ENCODE results near the gene HOXD8. TPM values are rescaled to one million over a fixed set of nuclear protein-coding genes. Genes with fewer than 3 reads are reported as not detected.

HOXD8 gene
- total and polyA plus RNA-seq, 2 of the 8 experiments (the other 6 are each of a cell fraction or from before 2014, with no cell fraction given) = not detected

GRCh38 chr2:176147210-176147799 lies 17.8 kb downstream of the HOXD8 start:
- TF ChIP-seq ZNF274 (IDR thresholded peaks at IDR 0.05; ENCODE audit: borderline replicate concordance, extremely low read depth, low read length) (no peak), EGR1 (IDR thresholded peaks at IDR 0.05; ENCODE audit: borderline replicate concordance, low read depth, low read length) (no peak), RFX5 (IDR thresholded peaks at IDR 0.05; ENCODE audit: borderline replicate concordance, low read depth, low read length) (no peak), RNF2 (IDR thresholded peaks at IDR 0.05; ENCODE audit: borderline replicate concordance, low read depth, low read length, missing control alignments, poor library complexity, severe bottlenecking) (peak; percentile 91), CBX8 (IDR thresholded peaks at IDR 0.05; ENCODE audit: borderline replicate concordance, low read depth, low read length) (0 out of 2 replicates have a peak, but pooled peaks have one; percentile 61), EZH2 (IDR thresholded peaks at IDR 0.05; ENCODE audit: low read depth, low read length, severe bottlenecking) (peak; percentile 95), ASH2L (IDR thresholded peaks at IDR 0.05; ENCODE audit: low read length) (no peak), BACH1 (IDR thresholded peaks at IDR 0.05; ENCODE audit: low read length) (0 out of 2 replicates have a peak, but pooled peaks have one; percentile 15), JUND (IDR thresholded peaks at IDR 0.05; ENCODE audit: low read length) (no peak), SUZ12 (IDR thresholded peaks at IDR 0.05; ENCODE audit: low read length) (peak; percentile 90)
- Histone ChIP-seq H3K4me1 (replicated peaks in 1 of 4; ENCODE audit: control insufficient read depth in 3 of 4, insufficient read depth in 4 of 4, low read length in 3 of 4) (peaks cover 0 to 8% (median under 1%) of the 10 kb centered on the region in 4 experiments; a peak in 3 of 7 replicates), H3K4me3 (ENCODE audit: extremely low read depth in 1 of 4, insufficient read depth in 2 of 4, low read depth in 3 of 4, low read length in 4 of 4) (no peak overlapping the region), H4K5ac (ENCODE audit: insufficient read length, low read depth, low read length) (no peak overlapping the region), H3K23me2 (ENCODE audit: low read depth, low read length) (peaks cover 2% of the 10 kb centered on the region; the same call in 1 of the 2 replicates), H4K8ac (ENCODE audit: extremely low read depth, insufficient read depth, low read length) (no peak overlapping the region), H3K4me2 (ENCODE audit: insufficient read depth in 1 of 2, low read depth in 2 of 2, low read length in 2 of 2) (peak overlapping the region in 1 of 2 experiments; percentile 29; a peak in 1 of 4 replicates), H4K20me1 (replicated peaks in 1 of 2; ENCODE audit: control insufficient read depth in 1 of 2, insufficient read depth in 2 of 2, low read length in 2 of 2) (peaks cover 15 to 27% of the 10 kb centered on the region in 2 experiments), H3K56ac (replicated peaks; ENCODE audit: insufficient read length, low read depth, low read length) (no peak overlapping the region), H3K14ac (ENCODE audit: insufficient read length) (no peak overlapping the region), H3K27me3 (replicated peaks in 1 of 4; ENCODE audit: control insufficient read depth in 3 of 4, extremely low read depth in 1 of 4, insufficient read depth in 3 of 4, low read length in 3 of 4) (peaks cover 94 to 100% (median 99%) of the 10 kb centered on the region in 4 experiments), H2BK15ac (ENCODE audit: low read length) (no peak overlapping the region), H2BK12ac (ENCODE audit: low read depth, low read length) (no peak overlapping the region), H3K9ac (replicated peaks in 1 of 4; ENCODE audit: extremely low read depth in 1 of 4, low read depth in 3 of 4, low read length in 3 of 4) (no peak overlapping the region), H2BK5ac (ENCODE audit: low read depth, low read length) (no peak overlapping the region), H2AK5ac (ENCODE audit: low read depth, low read length) (no peak overlapping the region), H3K23ac (ENCODE audit: insufficient read length) (no peak overlapping the region), H3K18ac (ENCODE audit: extremely low read depth, low read length) (no peak overlapping the region), H2BK120ac (replicated peaks; ENCODE audit: low read depth, low read length) (no peak overlapping the region), H3K4ac (replicated peaks; ENCODE audit: insufficient read length, low read depth, low read length) (no peak overlapping the region), H3K27ac (ENCODE audit: low read depth, low read length) (no peak overlapping the region), H2AFZ (ENCODE audit: low read length) (no peak overlapping the region), H3K79me1 (ENCODE audit: low read depth, low read length) (no peaks in the 10 kb centered on the region), H2BK20ac (ENCODE audit: low read length) (no peak overlapping the region), H3K36me3 (ENCODE audit: control insufficient read depth in 2 of 4, insufficient read depth in 4 of 4, low read length in 3 of 4) (peaks cover 0 to 11% (median 0%) of the 10 kb centered on the region in 4 experiments; a peak in 1 of 8 replicates), H3K9me3 (ENCODE audit: insufficient read depth in 2 of 2, low read depth in 1 of 2, low read length in 1 of 2) (no peaks in the 10 kb centered on the region; a peak in 1 of 4 replicates), H3K79me2 (ENCODE audit: control insufficient read depth in 1 of 2, insufficient read depth in 2 of 2, low read length in 2 of 2) (no peaks in the 10 kb centered on the region), H4K91ac (replicated peaks; ENCODE audit: insufficient read length, low read length) (no peak overlapping the region)
- ChIA-PET CTCF (ENCODE audit: partially characterized antibody) (interaction anchor here (0.8 to 9.2 kb wide), 7 partner anchors 7 to 492 kb away, joined by 3 to 119 read pairs (median 5); no protein-coding TSS in a partner anchor), POLR2A (ENCODE audit: partially characterized antibody) (no interaction called here)
- WGBS, 2 experiments (ENCODE audit: extremely low coverage in 1 of 2, insufficient coverage in 1 of 2, insufficient read length in 1 of 2, insufficient replicate concordance in 2 of 2, low coverage in 1 of 2, low lambda C conversion rate in 2 of 2, missing lambda C conversion rate in 1 of 2) = 22% methylated on average over 28 of the region's 32 CpGs; no CpG with 5 or more reads in 1 of the 2 experiments
- FAIRE-seq = no peak
- DNase-seq (ENCODE audit: low read depth in 1 of 2, low spot score in 2 of 2) = no peak
